ENCODE data around the gene GPR62. TPM values are rescaled to one million over a fixed set of nuclear protein-coding genes. Genes with fewer than 3 reads are reported as not detected.

Gene GPR62
- total RNA-seq, 1 experiment from 2014 or later, result not detected

GRCh38 chr3:52002748-52003147, 47.6 kb downstream of the GPR62 start:
- H3K36me3 Mint-ChIP-seq (ENCODE audit: insufficient read depth, unreplicated experiment), result no peaks in the 10 kb centered on the region
- H3K4me3 Mint-ChIP-seq (ENCODE audit: unreplicated experiment), result no peak overlapping the region
- no TSS peak for BruUV-seq (replicated peaks)
- DNase-seq (ENCODE audit: unreplicated experiment), result no peak
- intact Hi-C loops (cut with micrococcal nuclease), result loop anchor here (5.0 to 10.0 kb wide), 2 partner anchors 212 to 335 kb away; no protein-coding TSS in a partner anchor
- ChIA-PET POLR2A (interaction anchor here (4.9 kb wide), 1 partner anchor 51 kb away, joined by 34 read pairs; no protein-coding TSS in a partner anchor), CTCF (interaction anchor here (0.6 to 8.6 kb wide), 24 partner anchors 8 to 335 kb away, joined by 3 to 230 read pairs (median 5); partner anchors contain the start of gene DUSP7)
- no peaks in the 10 kb centered on the region for H3K9me3 Mint-ChIP-seq (ENCODE audit: unreplicated experiment)
- H3K27ac Mint-ChIP-seq (ENCODE audit: low read depth, unreplicated experiment), result no peak overlapping the region
- TF ChIP-seq, protein P1, sequence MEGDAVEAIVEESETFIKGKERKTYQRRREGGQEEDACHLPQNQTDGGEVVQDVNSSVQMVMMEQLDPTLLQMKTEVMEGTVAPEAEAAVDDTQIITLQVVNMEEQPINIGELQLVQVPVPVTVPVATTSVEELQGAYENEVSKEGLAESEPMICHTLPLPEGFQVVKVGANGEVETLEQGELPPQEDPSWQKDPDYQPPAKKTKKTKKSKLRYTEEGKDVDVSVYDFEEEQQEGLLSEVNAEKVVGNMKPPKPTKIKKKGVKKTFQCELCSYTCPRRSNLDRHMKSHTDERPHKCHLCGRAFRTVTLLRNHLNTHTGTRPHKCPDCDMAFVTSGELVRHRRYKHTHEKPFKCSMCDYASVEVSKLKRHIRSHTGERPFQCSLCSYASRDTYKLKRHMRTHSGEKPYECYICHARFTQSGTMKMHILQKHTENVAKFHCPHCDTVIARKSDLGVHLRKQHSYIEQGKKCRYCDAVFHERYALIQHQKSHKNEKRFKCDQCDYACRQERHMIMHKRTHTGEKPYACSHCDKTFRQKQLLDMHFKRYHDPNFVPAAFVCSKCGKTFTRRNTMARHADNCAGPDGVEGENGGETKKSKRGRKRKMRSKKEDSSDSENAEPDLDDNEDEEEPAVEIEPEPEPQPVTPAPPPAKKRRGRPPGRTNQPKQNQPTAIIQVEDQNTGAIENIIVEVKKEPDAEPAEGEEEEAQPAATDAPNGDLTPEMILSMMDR (IDR thresholded peaks at IDR 0.05; ENCODE audit: unreplicated experiment), result no peak
- H3K27me3 Mint-ChIP-seq (ENCODE audit: insufficient read depth, unreplicated experiment), result no peaks in the 10 kb centered on the region
- H3K4me1 Mint-ChIP-seq (ENCODE audit: insufficient read depth, unreplicated experiment), result peaks cover 7% of the 10 kb centered on the region

GRCh38 chr3:52004163-52004787, 49.1 kb downstream of the GPR62 start:
- no peak overlapping the region for H3K4me3 Mint-ChIP-seq (ENCODE audit: unreplicated experiment)
- H3K27me3 Mint-ChIP-seq (ENCODE audit: insufficient read depth, unreplicated experiment), result no peaks in the 10 kb centered on the region
- no peaks in the 10 kb centered on the region for H3K9me3 Mint-ChIP-seq (ENCODE audit: unreplicated experiment)
- intact Hi-C loops (cut with micrococcal nuclease), result loop anchor here (5.0 to 10.0 kb wide), 2 partner anchors 211 to 333 kb away; no protein-coding TSS in a partner anchor
- no peak for DNase-seq (ENCODE audit: unreplicated experiment)
- no peaks in the 10 kb centered on the region for H3K4me1 Mint-ChIP-seq (ENCODE audit: insufficient read depth, unreplicated experiment)
- TF ChIP-seq, protein P1 (IDR thresholded peaks at IDR 0.05; ENCODE audit: unreplicated experiment), result no peak
- POLR2A ChIA-PET, result interaction anchor here (0.6 to 4.9 kb wide), 6 partner anchors 42 to 146 kb away, joined by 3 to 34 read pairs (median 3); no protein-coding TSS in a partner anchor
- no peaks in the 10 kb centered on the region for H3K36me3 Mint-ChIP-seq (ENCODE audit: insufficient read depth, unreplicated experiment)
- H3K27ac Mint-ChIP-seq (ENCODE audit: low read depth, unreplicated experiment), result no peak overlapping the region
- CTCF ChIA-PET, result interaction anchor here (0.5 to 8.6 kb wide), 14 partner anchors 7 to 639 kb away, joined by 3 to 230 read pairs (median 4); partner anchors contain the start of genes DUSP7, PARP3 and RRP9
- BruUV-seq (replicated peaks), result no TSS peak

DNA sequence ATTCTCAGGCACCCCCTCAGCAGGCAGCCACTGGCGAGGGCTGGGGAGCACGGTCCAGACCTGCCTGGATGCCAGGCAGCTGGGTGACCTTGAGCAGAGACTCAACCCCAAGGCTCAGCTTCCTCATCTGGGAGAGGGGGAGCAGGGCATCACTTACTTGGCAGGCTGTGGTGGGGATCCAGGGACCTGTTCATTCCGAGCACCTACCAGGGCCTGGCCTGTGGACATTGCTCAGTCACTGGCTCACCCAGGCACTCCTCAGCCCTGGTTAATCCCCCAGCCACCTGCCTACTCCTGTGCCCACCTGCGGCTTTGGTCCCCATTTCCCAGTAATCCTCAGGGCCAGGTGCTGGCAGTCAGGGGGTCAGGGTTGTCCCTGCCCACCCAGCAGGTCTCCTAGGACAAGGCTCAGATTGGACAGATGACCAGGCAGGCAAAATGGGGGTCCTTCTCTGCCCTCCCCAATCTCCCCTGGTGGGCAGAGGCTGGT, 49.8 kb downstream of the GPR62 start:
- intact Hi-C loops (cut with micrococcal nuclease), result loop anchor here (5.0 to 10.0 kb wide), 2 partner anchors 210 to 332 kb away; no protein-coding TSS in a partner anchor
- POLR2A ChIA-PET, result interaction anchor here (0.7 to 4.9 kb wide), 3 partner anchors 22 to 48 kb away, joined by 3 to 34 read pairs (median 4); no protein-coding TSS in a partner anchor
- Mint-ChIP-seq H3K27me3 (ENCODE audit: insufficient read depth, unreplicated experiment) (no peaks in the 10 kb centered on the region), H3K4me1 (ENCODE audit: insufficient read depth, unreplicated experiment) (no peaks in the 10 kb centered on the region), H3K27ac (ENCODE audit: low read depth, unreplicated experiment) (no peak overlapping the region), H3K4me3 (ENCODE audit: unreplicated experiment) (no peak overlapping the region), H3K9me3 (ENCODE audit: unreplicated experiment) (peaks cover under 1% of the 10 kb centered on the region), H3K36me3 (ENCODE audit: insufficient read depth, unreplicated experiment) (no peaks in the 10 kb centered on the region)
- BruUV-seq (replicated peaks), result no TSS peak
- DNase-seq (ENCODE audit: unreplicated experiment), result no peak
- CTCF ChIA-PET, result interaction anchor here (0.5 to 8.6 kb wide), 6 partner anchors 42 to 638 kb away, joined by 3 to 230 read pairs (median 40); partner anchors contain the start of gene DUSP7
- TF ChIP-seq, protein P1 (IDR thresholded peaks at IDR 0.05; ENCODE audit: unreplicated experiment), result no peak

GRCh38 chr3:52005571-52005986, 50.4 kb downstream of the GPR62 start:
- ChIA-PET POLR2A (interaction anchor here (0.7 kb wide), 1 partner anchor 23 kb away, joined by 3 read pairs; no protein-coding TSS in a partner anchor), CTCF (interaction anchor here (6.4 to 8.6 kb wide), 3 partner anchors 50 to 136 kb away, joined by 71 to 230 read pairs (median 116); partner anchors contain the start of gene DUSP7)
- Mint-ChIP-seq H3K4me1 (ENCODE audit: insufficient read depth, unreplicated experiment) (no peaks in the 10 kb centered on the region), H3K36me3 (ENCODE audit: insufficient read depth, unreplicated experiment) (no peaks in the 10 kb centered on the region), H3K27ac (ENCODE audit: low read depth, unreplicated experiment) (no peak overlapping the region), H3K9me3 (ENCODE audit: unreplicated experiment) (peaks cover 7% of the 10 kb centered on the region), H3K27me3 (ENCODE audit: insufficient read depth, unreplicated experiment) (no peaks in the 10 kb centered on the region), H3K4me3 (ENCODE audit: unreplicated experiment) (no peak overlapping the region)
- intact Hi-C loops (cut with micrococcal nuclease), result loop anchor here (10.0 kb wide), 1 partner anchor 209 kb away; no protein-coding TSS in a partner anchor
- BruUV-seq (replicated peaks), result no TSS peak
- DNase-seq (ENCODE audit: unreplicated experiment), result no peak
- TF ChIP-seq, protein P1 (IDR thresholded peaks at IDR 0.05; ENCODE audit: unreplicated experiment), result no peak

Data from MCF 10A (cell line).